GM21717 (cell line): ENCODE measurements around the gene IRF6.
"Not testable (repeated sequence)": the region's sequence is repeated elsewhere in the genome, so short reads cannot be mapped to it uniquely, and the experiment has no call there.

Experiments used
- ATAC-seq: cut with Tn5 transposase; IDR thresholded peaks from one replicate; pipeline ENCODE4 v1.9.1; 2021; ENCODE audit warnings: mild to moderate bottlenecking, moderate library complexity; ENCODE audit not compliant: unreplicated experiment

The IRF6 gene

GRCh38 chr1:209823143-209824041 is 17.4 kb upstream of the IRF6 start:
- ATAC-seq, result peak; percentile 43

- no peak for ATAC-seq
These were observed 16.8 kb upstream of the IRF6 start for GRCh38 chr1:209822706-209823105.

- no peak for ATAC-seq
These were observed 15.0 kb upstream of the IRF6 start for GRCh38 chr1:209820986-209821385.

GRCh38 chr1:209819058-209819457 is 13.1 kb upstream of the IRF6 start:
- ATAC-seq, result no peak

GRCh38 chr1:209817691-209818090 is 11.7 kb upstream of the IRF6 start:
- ATAC-seq, result no peak

GRCh38 chr1:209816923-209817322 is 11.0 kb upstream of the IRF6 start:
- no peak for ATAC-seq

GRCh38 chr1:209815931-209816341 is 10.0 kb upstream of the IRF6 start:
- ATAC-seq, result no peak

GRCh38 chr1:209815490-209815889 is 9.5 kb upstream of the IRF6 start:
- no peak for ATAC-seq

GRCh38 chr1:209813902-209814301 is 8.0 kb upstream of the IRF6 start:
- no peak for ATAC-seq

DNA sequence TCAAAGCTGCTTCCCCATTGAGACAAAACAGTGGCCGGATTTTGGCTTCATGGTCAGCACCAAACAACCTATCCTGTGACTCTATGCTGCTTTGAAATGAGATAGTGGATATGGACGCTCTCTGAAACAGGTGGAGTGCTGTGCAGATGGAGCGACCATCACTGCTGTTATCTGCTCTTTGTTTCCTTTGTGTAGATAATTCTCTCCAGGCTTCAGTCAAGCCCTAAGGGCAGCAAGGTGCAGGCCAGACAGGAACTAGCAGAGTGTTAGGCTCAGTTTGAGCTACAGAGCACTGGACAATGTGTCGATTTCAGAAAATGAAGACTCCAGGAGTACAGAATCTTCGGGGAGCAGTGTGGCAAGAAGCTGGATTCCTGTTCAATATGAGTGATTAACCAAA is 4.8 kb upstream of the IRF6 start:
- ATAC-seq, result no peak

GRCh38 chr1:209809611-209810010 is 3.7 kb upstream of the IRF6 start:
- ATAC-seq, result no peak

GRCh38 chr1:209808059-209808581 is 2.2 kb upstream of the IRF6 start:
- no peak for ATAC-seq

DNA sequence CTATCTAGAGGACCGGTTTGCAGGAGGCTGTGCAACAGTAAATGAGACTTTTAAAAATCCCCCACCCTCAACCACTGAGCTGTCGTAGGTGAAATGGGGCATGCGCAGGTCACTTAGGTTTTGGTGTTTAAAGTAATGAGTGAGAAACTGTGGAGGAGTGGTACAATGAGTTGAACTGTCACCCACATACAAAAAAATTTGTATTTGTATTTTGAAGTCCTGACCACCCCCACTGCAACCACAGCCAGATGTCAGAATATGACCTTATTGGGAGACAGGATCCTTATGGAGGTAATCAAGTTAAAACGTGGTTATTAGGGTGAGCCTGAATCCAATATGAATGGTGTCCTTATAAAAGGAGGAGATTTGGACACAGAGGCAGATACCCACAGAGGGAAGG is 1.6 kb upstream of the IRF6 start:
- no peak for ATAC-seq

GRCh38 chr1:209805341-209805781 is 581 bp downstream of the IRF6 start:
- no peak for ATAC-seq

DNA sequence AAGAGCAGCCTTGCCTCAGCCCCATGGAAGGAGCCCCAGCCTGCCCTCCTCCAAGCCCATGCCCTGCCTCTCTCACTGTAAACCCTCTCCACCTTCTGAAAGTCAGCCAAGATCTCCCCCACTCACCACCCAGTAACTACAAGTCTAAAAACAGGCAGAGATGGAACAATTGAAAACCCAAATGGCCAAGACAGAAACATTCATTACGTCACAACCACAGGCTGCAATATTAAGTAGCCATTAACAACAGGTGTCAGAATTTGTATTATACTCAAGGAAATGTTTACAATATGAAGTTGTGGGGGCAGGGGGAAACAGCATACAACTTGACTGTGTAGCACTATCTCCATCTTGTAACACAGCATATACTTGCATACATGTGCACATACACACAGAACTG is 2.4 kb downstream of the IRF6 start:
- ATAC-seq, result no peak

GRCh38 chr1:209802780-209803152 is 3.2 kb downstream of the IRF6 start:
- no peak for ATAC-seq

GRCh38 chr1:209802117-209802779 is 3.7 kb downstream of the IRF6 start:
- ATAC-seq, result no peak

DNA sequence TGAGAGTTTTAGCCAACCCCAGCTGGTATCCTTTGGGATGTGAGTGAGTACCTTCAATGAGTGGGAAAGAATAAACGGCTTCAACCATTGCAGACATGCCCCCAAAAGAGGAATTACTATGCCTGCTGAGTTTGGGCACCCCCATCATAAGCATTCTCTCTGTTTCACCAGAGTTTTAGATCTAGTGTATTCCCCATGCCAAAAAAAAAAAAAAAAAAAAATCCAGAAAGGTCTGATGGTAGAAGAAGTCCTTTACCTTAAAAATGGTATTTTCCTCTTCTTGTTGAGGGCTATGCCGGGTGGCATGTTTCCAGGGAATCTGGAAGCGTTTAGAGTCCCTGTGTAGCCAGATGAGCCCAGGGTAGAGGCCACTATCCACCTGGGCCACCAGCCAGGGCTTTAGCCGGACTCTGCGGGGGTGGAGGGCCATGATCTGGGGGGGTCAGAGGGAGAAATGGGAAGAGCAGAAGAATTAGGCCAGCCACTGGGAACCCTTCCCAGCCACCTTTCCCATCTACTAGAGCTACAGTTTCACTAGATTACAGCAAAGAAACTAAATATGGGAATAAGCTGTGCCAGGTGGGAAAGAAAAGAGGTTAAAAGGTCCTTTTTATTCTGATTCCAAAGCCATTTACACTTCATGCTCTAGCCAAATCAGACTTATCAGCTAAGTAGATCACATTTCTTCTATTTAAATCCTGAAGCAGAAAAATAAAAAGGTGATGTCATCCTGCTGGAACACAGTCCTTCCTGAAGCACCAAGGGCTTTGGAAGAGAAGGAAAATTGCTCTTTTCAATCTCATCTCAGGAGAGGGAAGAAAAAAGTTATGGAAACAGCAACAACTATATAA is 4.7 kb downstream of the IRF6 start:
- no peak for ATAC-seq

DNA sequence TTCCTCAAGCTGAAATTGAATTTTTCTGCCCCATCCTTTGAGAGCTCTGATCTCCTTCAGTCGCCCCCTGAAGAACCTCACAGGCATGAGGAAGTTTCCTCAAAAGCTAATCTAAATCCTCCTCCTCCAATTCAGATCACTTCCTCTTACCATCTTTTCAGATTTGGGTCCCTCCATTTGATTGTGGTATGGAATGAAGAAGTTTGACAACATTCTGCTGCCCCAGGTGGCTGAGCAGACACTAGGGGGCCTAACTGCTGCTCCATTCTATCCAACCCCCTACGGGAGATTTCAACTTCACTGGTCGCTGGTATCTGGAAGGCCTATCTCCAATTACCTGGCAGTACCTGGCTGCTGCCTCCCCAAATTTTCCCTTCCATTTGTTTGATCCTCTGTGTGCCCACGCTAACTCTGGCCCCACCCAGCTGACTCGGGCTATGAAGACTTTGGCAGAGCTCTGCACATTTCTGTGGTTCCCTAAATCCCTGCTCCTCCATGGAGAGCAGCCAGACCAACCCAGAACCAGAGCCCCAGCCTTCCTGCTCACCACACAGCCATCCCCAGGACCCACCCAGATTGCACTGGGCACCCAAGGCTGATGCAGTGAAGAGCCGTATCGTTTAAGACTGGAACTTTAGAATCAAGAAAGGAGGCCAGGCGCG is 7.8 kb downstream of the IRF6 start:
- no peak for ATAC-seq

DNA sequence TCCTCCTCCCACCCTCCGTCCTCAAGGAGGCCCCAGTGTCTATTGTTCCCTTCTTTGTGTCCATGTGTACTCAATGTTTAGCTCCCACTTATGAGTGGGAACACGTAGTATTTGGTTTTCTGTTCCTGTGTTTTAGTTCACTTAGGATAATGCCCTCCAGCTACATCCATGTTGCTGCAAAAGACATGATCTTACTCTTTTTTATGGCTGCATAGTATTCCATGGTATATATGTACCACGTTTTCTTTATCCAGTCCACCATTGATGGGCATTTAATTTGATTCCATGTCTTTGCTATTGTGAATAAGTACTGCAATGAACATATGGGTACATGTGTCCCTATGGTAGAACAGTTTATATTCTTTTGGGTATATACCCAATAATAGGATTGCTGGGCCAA is 12.2 kb downstream of the IRF6 start:
- not testable (repeated sequence) for ATAC-seq

DNA sequence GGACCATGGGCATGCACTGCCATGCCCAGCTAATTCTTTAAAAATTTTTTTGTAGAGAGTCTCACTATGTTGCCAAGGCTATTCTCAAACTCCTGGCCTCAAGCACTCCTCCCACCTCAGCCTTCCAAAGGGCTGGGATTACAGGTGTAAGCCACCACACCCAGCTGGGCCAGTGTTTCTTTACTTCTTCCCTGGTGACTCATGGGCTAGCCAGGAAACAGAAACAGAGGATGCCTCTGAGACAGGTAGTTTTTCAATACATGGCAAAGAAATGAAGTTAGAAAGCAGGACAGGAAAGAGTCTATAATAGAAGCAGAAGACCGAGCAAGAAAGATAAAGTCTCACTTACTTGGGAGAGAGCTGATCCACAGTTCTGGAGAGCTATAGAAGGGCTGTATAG is 14.0 kb downstream of the IRF6 start:
- no peak for ATAC-seq
